Measurements from ENCODE around the gene MAPK14.
"Not testable (repeated sequence)": the region's sequence is repeated elsewhere in the genome, so short reads cannot be mapped to it uniquely, and the experiment has no call there.

MAPK14 gene

GRCh38 chr6:36124881-36125280 is 97.3 kb downstream of the MAPK14 start:
- Histone ChIP-seq H3K27ac (0 out of 2 replicates have a peak overlapping the region, but pooled peaks have one; percentile 41), H3K9me3 (no peaks in the 10 kb centered on the region), H3K4me2 (peak overlapping the region; percentile 67), H3K36me3 (no peaks in the 10 kb centered on the region), H3K27me3 (no peaks in the 10 kb centered on the region), H3K9ac (no peak overlapping the region), H4K20me1 (no peaks in the 10 kb centered on the region), H3K4me1 (peaks cover 96% of the 10 kb centered on the region), H3K4me3 (no peak overlapping the region)
- no peak for TF ChIP-seq Cebpa-rat (IDR thresholded peaks at IDR 0.05)

- no peak for TF ChIP-seq Cebpa-rat (IDR thresholded peaks at IDR 0.05)
- Histone ChIP-seq H3K4me2 (0 out of 2 replicates have a peak overlapping the region, but pooled peaks have one; percentile 67), H3K27me3 (no peaks in the 10 kb centered on the region), H3K36me3 (no peaks in the 10 kb centered on the region), H3K27ac (peak overlapping the region; percentile 44; the same call in 1 of the 2 replicates), H3K4me3 (no peak overlapping the region), H3K4me1 (peaks cover 90% of the 10 kb centered on the region), H3K9ac (no peak overlapping the region), H3K9me3 (no peaks in the 10 kb centered on the region), H4K20me1 (no peaks in the 10 kb centered on the region)
These were observed 98.0 kb downstream of the MAPK14 start for GRCh38 chr6:36125575-36125974.

GRCh38 chr6:36126121-36126520 is 98.5 kb downstream of the MAPK14 start:
- peak overlapping the region; percentile 99; the same call in 1 of the 2 replicates for H3K4me2 ChIP-seq
- peaks cover 87% of the 10 kb centered on the region for H3K4me1 ChIP-seq
- H4K20me1 ChIP-seq = no peaks in the 10 kb centered on the region
- TF ChIP-seq Cebpa-rat (IDR thresholded peaks at IDR 0.05) = no peak
- no peaks in the 10 kb centered on the region for H3K36me3 ChIP-seq
- H3K27me3 ChIP-seq = no peaks in the 10 kb centered on the region
- H3K4me3 ChIP-seq = no peak overlapping the region
- no peak overlapping the region for H3K9ac ChIP-seq
- no peaks in the 10 kb centered on the region for H3K9me3 ChIP-seq
- peak overlapping the region; percentile 44; the same call in 1 of the 2 replicates for H3K27ac ChIP-seq

- TF ChIP-seq Cebpa-rat (IDR thresholded peaks at IDR 0.05) = no peak
- H3K27me3 ChIP-seq = no peaks in the 10 kb centered on the region
- no peak overlapping the region for H3K4me3 ChIP-seq
- peak overlapping the region; percentile 99 for H3K4me2 ChIP-seq
- peak overlapping the region; percentile 44; the same call in 1 of the 2 replicates for H3K27ac ChIP-seq
- H3K9me3 ChIP-seq = no peaks in the 10 kb centered on the region
- no peak overlapping the region for H3K9ac ChIP-seq
- H4K20me1 ChIP-seq = no peaks in the 10 kb centered on the region
- no peaks in the 10 kb centered on the region for H3K36me3 ChIP-seq
- peaks cover 87% of the 10 kb centered on the region for H3K4me1 ChIP-seq
These were observed 99.2 kb downstream of the MAPK14 start for GRCh38 chr6:36126553-36127458.

- H3K9ac ChIP-seq = no peak overlapping the region
- TF ChIP-seq Cebpa-rat (IDR thresholded peaks at IDR 0.05) = no peak
- H3K4me3 ChIP-seq = no peak overlapping the region
These were observed 99.9 kb downstream of the MAPK14 start for GRCh38 chr6:36127462-36128016.

GRCh38 chr6:36128073-36128472 is 100.5 kb downstream of the MAPK14 start:
- Histone ChIP-seq H3K4me3 (no peak overlapping the region), H3K4me1 (peaks cover 87% of the 10 kb centered on the region), H4K20me1 (no peaks in the 10 kb centered on the region), H3K27me3 (no peaks in the 10 kb centered on the region), H3K4me2 (peak overlapping the region; percentile 99), H3K36me3 (peaks cover 2% of the 10 kb centered on the region; the same call in 1 of the 2 replicates), H3K27ac (peak overlapping the region; percentile 18; the same call in 1 of the 2 replicates), H3K9ac (no peak overlapping the region), H3K9me3 (no peaks in the 10 kb centered on the region)
- no peak for TF ChIP-seq Cebpa-rat (IDR thresholded peaks at IDR 0.05)

More at GRCh38 chr6:36127462-36128016, 99.9 kb downstream of the MAPK14 start:
- Histone ChIP-seq H3K4me2 (peak overlapping the region; percentile 99), H3K4me1 (peaks cover 87% of the 10 kb centered on the region), H3K9me3 (no peaks in the 10 kb centered on the region), H4K20me1 (no peaks in the 10 kb centered on the region), H3K36me3 (no peaks in the 10 kb centered on the region), H3K27me3 (no peaks in the 10 kb centered on the region), H3K27ac (peak overlapping the region; percentile 18; the same call in 1 of the 2 replicates)

- no peak overlapping the region for H3K27ac ChIP-seq
- H3K4me2 ChIP-seq = peak overlapping the region; percentile 99; the same call in 1 of the 2 replicates
These were observed 101.2 kb downstream of the MAPK14 start for GRCh38 chr6:36128793-36129192.

GRCh38 chr6:36129334-36129733 is 101.7 kb downstream of the MAPK14 start:
- peaks cover 89% of the 10 kb centered on the region for H3K4me1 ChIP-seq
- not testable (repeated sequence) for H4K20me1 ChIP-seq, H3K9me3 ChIP-seq, H3K27me3 ChIP-seq, H3K4me3 ChIP-seq, H3K36me3 ChIP-seq
- H3K27ac ChIP-seq = 0 out of 2 replicates have a peak overlapping the region, but pooled peaks have one; percentile 91
- peak overlapping the region; percentile 99 for H3K4me2 ChIP-seq
- peak overlapping the region; percentile 86; the same call in 1 of the 2 replicates for H3K9ac ChIP-seq

More at GRCh38 chr6:36128793-36129192, 101.2 kb downstream of the MAPK14 start:
- Histone ChIP-seq H3K4me3 (no peak overlapping the region), H3K9me3 (no peaks in the 10 kb centered on the region), H4K20me1 (no peaks in the 10 kb centered on the region), H3K36me3 (peaks cover 7% of the 10 kb centered on the region; the same call in 1 of the 2 replicates), H3K4me1 (peaks cover 87% of the 10 kb centered on the region), H3K9ac (no peak overlapping the region), H3K27me3 (no peaks in the 10 kb centered on the region)
- TF ChIP-seq Cebpa-rat (IDR thresholded peaks at IDR 0.05) = no peak

- peaks cover 89% of the 10 kb centered on the region for H3K4me1 ChIP-seq
- H3K27me3 ChIP-seq = no peaks in the 10 kb centered on the region
- no peak for TF ChIP-seq Cebpa-rat (IDR thresholded peaks at IDR 0.05)
- peak within 1 kb of the TSS; percentile 86 for H3K9ac ChIP-seq
- no peaks in the 10 kb centered on the region for H4K20me1 ChIP-seq
- H3K4me3 ChIP-seq = peak within 1 kb of the TSS; percentile 75
- H3K36me3 ChIP-seq = peaks cover 7% of the 10 kb centered on the region; the same call in 1 of the 2 replicates
- H3K4me2 ChIP-seq = peak within 1 kb of the TSS; percentile 99
- H3K27ac ChIP-seq = peak within 1 kb of the TSS; percentile 91
- H3K9me3 ChIP-seq = no peaks in the 10 kb centered on the region
These were observed 102.5 kb downstream of the MAPK14 start, which contains the start of gene MAPK13 for GRCh38 chr6:36129941-36130666. Gene MAPK13, plus strand, starts transcription at chr6:36130513. Its CDS starts 70 bp downstream, at chr6:36130583.

All from BLaER1 (cell line).